Smooth muscle cell (in vitro differentiated cells): ENCODE results near the gene CADM1. TPM values are rescaled to one million over a fixed set of nuclear protein-coding genes. Genes with fewer than 3 reads are reported as not detected.

ENCODE experiments used
- DNase-seq: peaks from one replicate; lab custom pipeline; 2025; ENCODE audit not compliant: unreplicated experiment; lab: John Stamatoyannopoulos, UW
- H2AFZ ChIP-seq: fragments of 200-600 bp; sonication (generic); 2 replicates; pipeline ENCODE4 v1.6.0; 2016; ENCODE audit warnings: antibody characterized with exemption, low read depth, mild to moderate bottlenecking
- H3F3A ChIP-seq: fragments of 200-600 bp; sonication (generic); 2 replicates; pipeline ENCODE4 v1.6.0; 2017; ENCODE audit warnings: antibody characterized with exemption, low read depth
- H3K27ac ChIP-seq: fragments of 200-600 bp; sonication (generic); 2 replicates; pipeline ENCODE4 v1.5.1; 2016; ENCODE audit warnings: low read depth, mild to moderate bottlenecking
- H3K27me3 ChIP-seq: fragments of 200-600 bp; sonication (generic); 2 replicates; pipeline ENCODE4 v1.6.1; 2016; ENCODE audit warnings: low read depth, mild to moderate bottlenecking
- H3K36me3 ChIP-seq: fragments of 200-600 bp; sonication (generic); 2 replicates; pipeline ENCODE4 v1.5.1; 2016; ENCODE audit warnings: low read depth
- H3K4me1 ChIP-seq: fragments of 200-600 bp; sonication (generic); 2 replicates; pipeline ENCODE4 v1.5.1; 2016; ENCODE audit warnings: low read depth
- H3K4me2 ChIP-seq: fragments of 200-600 bp; sonication (generic); 2 replicates; pipeline ENCODE4 v1.6.0; 2016; ENCODE audit warnings: mild to moderate bottlenecking
- H3K4me3 ChIP-seq: fragments of 200-600 bp; sonication (generic); 2 replicates; pipeline ENCODE4 v1.5.1; 2016; ENCODE audit warnings: mild to moderate bottlenecking
- H3K79me2 ChIP-seq: fragments of 200-600 bp; sonication (generic); 2 replicates; pipeline ENCODE4 v1.6.0; 2016; ENCODE audit warnings: low read depth, mild to moderate bottlenecking
- H3K9ac ChIP-seq: fragments of 200-600 bp; sonication (generic); 2 replicates; pipeline ENCODE4 v1.6.0; 2016; ENCODE audit warnings: low read depth
- H3K9me3 ChIP-seq: fragments of 200-600 bp; sonication (generic); replicated peaks from 2 replicates; pipeline ENCODE4 v1.5.1; 2016; ENCODE audit warnings: low read depth
- H4K20me1 ChIP-seq: fragments of 200-600 bp; sonication (generic); 2 replicates; pipeline ENCODE4 v1.6.0; 2016; ENCODE audit warnings: low read depth
- WGBS: methylation state at CpG from one replicate; pipeline ENCODE4 v1.1.7; 2016; ENCODE audit warnings: low lambda C conversion rate; 5-methylcytosine and 5-hydroxymethylcytosine counted together
- polyA plus RNA-seq: library from polyadenylated mRNA; unstranded; fragments of >200 nt; fragmentation: Nextera tagmentation; extraction: Ambion mirVana; gene quantifications from 2 replicates; pipeline ENCODE4 v1.2.1, GENCODE V29; 2016
- total RNA-seq: library from RNA; depleted of rRNA; stranded (reverse); fragments of >200 nt; gene quantifications from 2 replicates; pipeline ENCODE4 v1.2.3, GENCODE V29; 2014
- TF ChIP-seq, protein P1 (sequence below): fragments of 200-600 bp; sonication (generic); IDR thresholded peaks from 2 replicates; pipeline ENCODE4 v1.5.1; 2017; ENCODE audit warnings: borderline replicate concordance, mild to moderate bottlenecking, antibody characterized with exemption; ENCODE audit not compliant: insufficient read depth, poor library complexity, severe bottlenecking

CADM1 gene
- total and polyA plus RNA-seq, 2 experiments from 2014 or later = 158 to 167 TPM

- no peak for DNase-seq
- Histone ChIP-seq H3K27ac (no peak overlapping the region), H3K4me2 (no peak overlapping the region), H3F3A (no peaks in the 10 kb centered on the region), H3K4me3 (no peak overlapping the region), H4K20me1 (peaks cover 59% of the 10 kb centered on the region), H3K79me2 (peaks cover 37% of the 10 kb centered on the region), H2AFZ (no peak overlapping the region), H3K27me3 (no peaks in the 10 kb centered on the region), H3K9me3 (no peaks in the 10 kb centered on the region), H3K9ac (no peak overlapping the region), H3K4me1 (peaks cover 7% of the 10 kb centered on the region), H3K36me3 (no peaks in the 10 kb centered on the region)
- WGBS = 98% methylated on average over 2 of the region's 2 CpGs
- TF ChIP-seq, protein P1, sequence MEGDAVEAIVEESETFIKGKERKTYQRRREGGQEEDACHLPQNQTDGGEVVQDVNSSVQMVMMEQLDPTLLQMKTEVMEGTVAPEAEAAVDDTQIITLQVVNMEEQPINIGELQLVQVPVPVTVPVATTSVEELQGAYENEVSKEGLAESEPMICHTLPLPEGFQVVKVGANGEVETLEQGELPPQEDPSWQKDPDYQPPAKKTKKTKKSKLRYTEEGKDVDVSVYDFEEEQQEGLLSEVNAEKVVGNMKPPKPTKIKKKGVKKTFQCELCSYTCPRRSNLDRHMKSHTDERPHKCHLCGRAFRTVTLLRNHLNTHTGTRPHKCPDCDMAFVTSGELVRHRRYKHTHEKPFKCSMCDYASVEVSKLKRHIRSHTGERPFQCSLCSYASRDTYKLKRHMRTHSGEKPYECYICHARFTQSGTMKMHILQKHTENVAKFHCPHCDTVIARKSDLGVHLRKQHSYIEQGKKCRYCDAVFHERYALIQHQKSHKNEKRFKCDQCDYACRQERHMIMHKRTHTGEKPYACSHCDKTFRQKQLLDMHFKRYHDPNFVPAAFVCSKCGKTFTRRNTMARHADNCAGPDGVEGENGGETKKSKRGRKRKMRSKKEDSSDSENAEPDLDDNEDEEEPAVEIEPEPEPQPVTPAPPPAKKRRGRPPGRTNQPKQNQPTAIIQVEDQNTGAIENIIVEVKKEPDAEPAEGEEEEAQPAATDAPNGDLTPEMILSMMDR = no peak
Observed at GRCh38 chr11:115481528-115481927, 22.7 kb downstream of the CADM1 start.

DNA sequence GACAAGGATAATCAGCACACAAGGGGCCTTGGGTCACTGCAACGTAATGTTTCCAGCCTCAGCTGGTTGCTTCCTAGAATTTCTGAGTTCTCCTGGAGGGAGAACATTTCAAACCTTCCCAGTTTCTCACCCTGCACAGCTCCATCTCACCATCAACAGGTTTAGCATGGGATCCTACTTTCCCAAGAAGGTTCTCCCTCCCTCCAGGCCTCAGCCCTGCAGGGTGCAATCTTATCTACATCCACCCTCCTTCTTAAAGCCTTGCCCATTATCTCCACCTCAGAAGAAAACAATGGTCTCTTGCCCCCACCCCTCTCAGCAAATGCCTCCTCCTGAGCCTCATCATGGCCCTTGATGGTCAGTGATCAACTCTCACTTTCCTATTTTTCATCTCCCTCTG, 23.6 kb downstream of the CADM1 start:
- TF ChIP-seq, protein P1 = no peak
- no peak overlapping the region for H3K4me2 ChIP-seq
- H3K36me3 ChIP-seq = no peaks in the 10 kb centered on the region
- no peak overlapping the region for H2AFZ ChIP-seq
- peaks cover 7% of the 10 kb centered on the region for H3K4me1 ChIP-seq
- H4K20me1 ChIP-seq = peaks cover 66% of the 10 kb centered on the region
- H3K9ac ChIP-seq = no peak overlapping the region
- no peaks in the 10 kb centered on the region for H3K27me3 ChIP-seq
- H3K4me3 ChIP-seq = no peak overlapping the region
- no peaks in the 10 kb centered on the region for H3F3A ChIP-seq
- H3K27ac ChIP-seq = no peak overlapping the region
- no peaks in the 10 kb centered on the region for H3K9me3 ChIP-seq
- no peak for DNase-seq
- peaks cover 35% of the 10 kb centered on the region for H3K79me2 ChIP-seq
- 83% methylated on average over 1 of the region's 1 CpG for WGBS

DNA sequence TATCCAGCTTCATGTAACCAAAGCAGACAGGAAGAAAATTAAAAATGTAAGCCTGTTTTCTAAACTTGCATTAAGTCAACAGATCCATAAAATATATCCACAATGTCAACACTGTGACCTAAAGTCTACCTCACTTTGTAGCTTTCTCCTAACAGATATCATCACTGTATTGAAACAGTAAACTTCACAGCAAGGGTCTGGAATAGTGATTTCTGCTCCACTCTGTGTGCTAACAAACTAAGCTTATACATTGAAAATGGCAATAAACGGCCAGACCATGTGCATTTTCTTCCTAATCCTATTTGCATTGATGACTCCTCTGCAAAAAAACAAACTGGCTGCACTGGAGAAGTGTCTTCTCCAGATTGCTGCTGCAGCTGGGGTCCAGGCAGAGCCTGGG, 26.8 kb downstream of the CADM1 start:
- Histone ChIP-seq H3K27ac (no peak overlapping the region), H3K4me2 (peak overlapping the region; percentile 3), H3K79me2 (peaks cover 21% of the 10 kb centered on the region), H2AFZ (no peak overlapping the region), H3K36me3 (no peaks in the 10 kb centered on the region), H3K9ac (no peak overlapping the region), H4K20me1 (peaks cover 71% of the 10 kb centered on the region), H3K9me3 (no peaks in the 10 kb centered on the region), H3K27me3 (no peaks in the 10 kb centered on the region), H3K4me1 (peaks cover 7% of the 10 kb centered on the region), H3K4me3 (no peak overlapping the region), H3F3A (no peaks in the 10 kb centered on the region)
- TF ChIP-seq, protein P1 = no peak
- 18% methylated on average over 1 of the region's 1 CpG for WGBS
- DNase-seq = no peak

GRCh38 chr11:115476463-115477286, 27.5 kb downstream of the CADM1 start:
- Histone ChIP-seq H3F3A (no peaks in the 10 kb centered on the region), H3K79me2 (peaks cover 24% of the 10 kb centered on the region), H3K36me3 (no peaks in the 10 kb centered on the region), H3K4me2 (no peak overlapping the region), H3K4me1 (peaks cover 7% of the 10 kb centered on the region), H4K20me1 (peaks cover 74% of the 10 kb centered on the region), H3K4me3 (no peak overlapping the region), H3K27me3 (no peaks in the 10 kb centered on the region), H3K9ac (no peak overlapping the region), H2AFZ (no peak overlapping the region), H3K9me3 (no peaks in the 10 kb centered on the region), H3K27ac (no peak overlapping the region)
- TF ChIP-seq, protein P1 = no peak
- DNase-seq = no peak
- 44% methylated on average over 7 of the region's 7 CpGs for WGBS
